K562 (cell line): Measurements from ENCODE around the gene FOXA3. TPM values are rescaled to one million over a fixed set of nuclear protein-coding genes. Genes with fewer than 3 reads are reported as not detected.
A peak's percentile ranks its signal among the peaks of the same experiment; 100 is the strongest.

ENCODE experiments used
- ATAC-seq: fragments of 200-7000 bp; cut with Tn5 transposase; 3 replicates; pipeline ENCODE4 v1.9.1; 2020; ENCODE audit warnings: moderate library complexity
- BruUV-seq: library from RNA; stranded (reverse); fragments of 400-500 nt; replicated peaks from 2 replicates; lab custom pipeline; 2021; lab: Mats Ljungman, UMichigan
- CTCF ChIA-PET: fragments of 300-600 bp; formaldehyde crosslinking; extraction: SDS; loops from one replicate; lab custom pipeline; 2021; ENCODE audit warnings: low intra/inter-chr PET ratio; lab: Yijun Ruan, JAX
- POLR2A ChIA-PET: fragments of 300-600, 350-650 bp; sonication (Branson Sonifier 250); formaldehyde crosslinking; extraction: SDS; loops from one replicate; lab custom pipeline; 2021; ENCODE audit warnings: antibody characterized with exemption, inconsistent platforms; lab: Yijun Ruan, JAX
- DNase-seq, 4 experiments: peaks; one replicate each; pipeline versions ENCODE4 v3.0.0 to v3.0.0-alpha.2; 2011 to 2018; ENCODE audit warnings: low spot score in 3 of 4, mixed read lengths in 3 of 4; ENCODE audit errors: extremely low read depth in 1 of 4
- FAIRE-seq: peaks from 2 replicates; lab custom pipeline; 2011; peaks lifted over from hg19 to GRCh38; lab: Jason Lieb, UNC
- H2AFZ ChIP-seq: 2 replicates; pipeline ENCODE4 v1.6.0; 2011; ENCODE audit warnings: low read depth, low read length, control low read depth, inconsistent platforms
- H3K27ac ChIP-seq: fragments of 200-600 bp; 3 replicates; pipeline ENCODE4 v1.8.0; 2011; ENCODE audit warnings: low read depth, mild to moderate bottlenecking, control low read depth, inconsistent platforms, low read length, moderate library complexity, mixed read lengths; ENCODE audit errors: extremely low read depth
- H3K27me3 ChIP-seq, 2 experiments: fragments of 300-600 bp in 1 of 2; 2 replicates in 1 of 2; 3 replicates in 1 of 2; pipeline versions ENCODE4 v1.6.0 to v1.8.0; 2011; ENCODE audit warnings: inconsistent platforms in 2 of 2, low read length in 2 of 2, mild to moderate bottlenecking in 1 of 2, mixed read lengths in 1 of 2, moderate library complexity in 1 of 2; ENCODE audit not compliant: control insufficient read depth in 2 of 2, insufficient read depth in 2 of 2
- H3K36me3 ChIP-seq: fragments of 300-600 bp; 3 replicates; pipeline ENCODE4 v1.8.0; 2011; ENCODE audit warnings: mild to moderate bottlenecking, low read length, inconsistent platforms; ENCODE audit not compliant: control insufficient read depth, insufficient read depth
- H3K4me1 ChIP-seq, 2 experiments: fragments of 200-600 bp in 1 of 2; replicated peaks in 1 of 2; 2 replicates in 1 of 2; 3 replicates in 1 of 2; pipeline versions ENCODE4 v1.5.1 to v1.8.0; 2011; ENCODE audit warnings: inconsistent platforms in 2 of 2, low read length in 2 of 2, mild to moderate bottlenecking in 1 of 2, mixed read lengths in 1 of 2, moderate library complexity in 1 of 2; ENCODE audit not compliant: control insufficient read depth in 2 of 2, insufficient read depth in 2 of 2
- H3K4me2 ChIP-seq: 2 replicates; pipeline ENCODE4 v1.6.1; 2011; ENCODE audit warnings: low read length, control low read depth, inconsistent platforms, mixed read lengths; ENCODE audit not compliant: insufficient read depth
- H3K4me3 ChIP-seq: fragments of 200-600 bp; sonication (generic), shearing (Covaris generic); 2 replicates; pipeline ENCODE4 v1.5.1; 2016; ENCODE audit warnings: control low read depth, inconsistent platforms
- H3K79me2 ChIP-seq: fragments of 200-600 bp; 3 replicates; pipeline ENCODE4 v1.8.0; 2011; ENCODE audit warnings: low read length, inconsistent platforms; ENCODE audit not compliant: control insufficient read depth, insufficient read depth
- H3K9ac ChIP-seq, 2 experiments: 2 replicates each; pipeline versions ENCODE4 v1.6.0 to v1.6.1; 2011; ENCODE audit warnings: low read depth in 2 of 2, low read length in 2 of 2, control low read depth in 1 of 2, inconsistent platforms in 1 of 2, mild to moderate bottlenecking in 1 of 2, mixed read lengths in 1 of 2; ENCODE audit not compliant: insufficient read depth in 1 of 2
- H3K9me1 ChIP-seq: one replicate; pipeline ENCODE4 v1.6.0; 2011; ENCODE audit warnings: inconsistent platforms, mild to moderate bottlenecking, low read length, moderate library complexity; ENCODE audit not compliant: control insufficient read depth, insufficient read depth
- H3K9me3 ChIP-seq: replicated peaks from 2 replicates; pipeline ENCODE4 v1.5.1; 2011; ENCODE audit warnings: low read depth, low read length, inconsistent platforms; ENCODE audit not compliant: control insufficient read depth, insufficient read depth
- H4K20me1 ChIP-seq: replicated peaks from 2 replicates; pipeline ENCODE4 v1.6.1; 2011; ENCODE audit warnings: low read length, inconsistent platforms, mixed read lengths; ENCODE audit not compliant: control insufficient read depth, insufficient read depth
- CHD1 ChIP-seq: fragments of 200-600 bp; sonication (generic); IDR thresholded peaks from one replicate; pipeline ENCODE4 v1.6.1; 2012; ENCODE audit warnings: mild to moderate bottlenecking, moderate library complexity, low read length, inconsistent platforms
- HOMEZ ChIP-seq: fragments of 250-450 bp; sonication (Bioruptor Pico); IDR thresholded peaks from 2 replicates; pipeline ENCODE4 v1.4.0; 2020; ENCODE audit warnings: mild to moderate bottlenecking, moderate library complexity
- REST ChIP-seq, 2 experiments: fragments of 450-650 bp; formaldehyde crosslinking in 1 of 2; IDR thresholded peaks; 2 replicates each; pipeline versions ENCODE4 v1.4.0 to v1.6.1; 2014 to 2020; ENCODE audit warnings: mild to moderate bottlenecking in 2 of 2, borderline replicate concordance in 1 of 2, low read depth in 1 of 2
- SETDB1 ChIP-seq: IDR thresholded peaks from one replicate; pipeline ENCODE4 v1.6.1; 2012; ENCODE audit warnings: low read length, control low read depth, inconsistent platforms
- TARDBP ChIP-seq: fragments of 450-650 bp; IDR thresholded peaks from 2 replicates; pipeline ENCODE4 v1.6.1; 2016
- WGBS: fragments of 100-300 bp; shearing (Covaris generic); methylation state at CpG from one replicate; pipeline ENCODE4 v1.1.6; 2016; ENCODE audit warnings: low coverage, mixed read lengths; ENCODE audit not compliant: insufficient coverage; ENCODE audit errors: missing lambda C conversion rate; 5-methylcytosine and 5-hydroxymethylcytosine counted together
- in situ Hi-C: fragments of 300-500 bp; cut with MboI; formaldehyde crosslinking; loops from 4 replicates; pipeline ENCODE4 v1.15.0; 2018; ENCODE audit warnings: inconsistent platforms, mixed read lengths
- intact Hi-C: fragments of 100-400 bp; cut with micrococcal nuclease; formaldehyde crosslinking; loops from 2 replicates; pipeline ENCODE4 v1.14.2; 2022
- polyA plus RNA-seq, 8 experiments: library from polyadenylated mRNA; depleted of rRNA in 4 of 8; stranded (reverse) in 5 of 8; unstranded in 3 of 8; fragments of >200 nt; fragmentation: Nextera tagmentation in 2 of 8; fragmentation: Illumina TruSeq in 1 of 8; extraction: Ambion mirVana in 2 of 8; extraction: Trizol in 1 of 8; gene quantifications; 2 replicates each; pipeline versions ENCODE4 v1.2.1 to v1.2.3, GENCODE V29; 2011 to 2014; ENCODE audit warnings: inconsistent platforms in 1 of 8, missing spikeins in 1 of 8
- total RNA-seq, 7 experiments: library from RNA; depleted of rRNA in 6 of 7; stranded (reverse); fragments of >200 nt in 6 of 7; fragmentation: Illumina TruSeq in 2 of 7; extraction: Trizol in 2 of 7; gene quantifications; 2 replicates each; pipeline versions ENCODE4 v1.2.1 to v1.2.3, GENCODE V29; 2011 to 2021; ENCODE audit warnings: low replicate concordance in 1 of 7

Gene FOXA3
- total and polyA plus RNA-seq, 9 of the 15 experiments (the other 6 are each of a cell fraction or from before 2014, with no cell fraction given): 1.3 to 15.5 (median 4.7) TPM

- Histone ChIP-seq H3K4me1 (peaks cover 15 to 23% of the 10 kb centered on the region in 2 experiments; a peak in 4 of 5 replicates), H3K9me1 (no peaks in the 10 kb centered on the region), H3K27me3 (no peaks in the 10 kb centered on the region), H2AFZ (no peak overlapping the region), H3K9ac (no peak overlapping the region), H3K36me3 (peaks cover 5% of the 10 kb centered on the region; the same call in 1 of the 3 replicates), H3K4me3 (no peak overlapping the region), H4K20me1 (no peaks in the 10 kb centered on the region), H3K79me2 (no peaks in the 10 kb centered on the region; the same call in 2 of the 3 replicates), H3K27ac (no peak overlapping the region), H3K9me3 (no peaks in the 10 kb centered on the region), H3K4me2 (no peak overlapping the region)
- ATAC-seq (no peak), FAIRE-seq (no peak), DNase-seq (no peak)
- WGBS: 100% methylated on average over 5 of the region's 17 CpGs
- POLR2A ChIA-PET: interaction anchor here (0.8 kb wide), 1 partner anchor 10 kb away, joined by 3 read pairs; no protein-coding TSS in a partner anchor
- in situ Hi-C loops (no loop called here), intact Hi-C loops (no loop called here)
- TF ChIP-seq SETDB1: no peak
- BruUV-seq: no TSS peak
- CTCF ChIA-PET: no interaction called here
These were observed 26.8 kb downstream of the FOXA3 start for GRCh38 chr19:45890877-45891276.

GRCh38 chr19:45895519-45895972 lies 31.4 kb downstream of the FOXA3 start:
- no peaks in the 10 kb centered on the region for H4K20me1 ChIP-seq
- no peak overlapping the region for H3K4me3 ChIP-seq
- H3K4me2 ChIP-seq: no peak overlapping the region
- H3K9ac ChIP-seq: 0 out of 4 replicates have a peak overlapping the region, but pooled peaks of 1 of the 2 experiments have one; percentile 20
- H2AFZ ChIP-seq: no peak overlapping the region
- H3K9me3 ChIP-seq: no peaks in the 10 kb centered on the region
- H3K36me3 ChIP-seq: peaks cover 30% of the 10 kb centered on the region
- no peak for ATAC-seq
- CTCF ChIA-PET: no interaction called here
- no peaks in the 10 kb centered on the region for H3K27me3 ChIP-seq
- H3K9me1 ChIP-seq: no peaks in the 10 kb centered on the region
- in situ Hi-C loops (no loop called here), intact Hi-C loops (no loop called here)
- DNase-seq: no peak
- POLR2A ChIA-PET: no interaction called here
- 69% methylated on average over 9 of the region's 9 CpGs for WGBS
- no peak for FAIRE-seq
- peaks cover under 1 to 3% of the 10 kb centered on the region in 2 experiments; a peak in 3 of 5 replicates for H3K4me1 ChIP-seq
- H3K27ac ChIP-seq: no peak overlapping the region
- BruUV-seq: no TSS peak
- H3K79me2 ChIP-seq: peaks cover 5% of the 10 kb centered on the region; the same call in 2 of the 3 replicates
- TF ChIP-seq REST (IDR thresholded peaks at IDR 0.05; ENCODE audit: borderline replicate concordance): no peak
- no peak for TF ChIP-seq REST (CRISPR knock-in tag; IDR thresholded peaks at IDR 0.05; ENCODE audit: low read depth)
- no peak for TF ChIP-seq HOMEZ (CRISPR knock-in tag)
- TF ChIP-seq CHD1: no peak
- no peak for TF ChIP-seq TARDBP
